Astrocyte of the hippocampus (primary cell): ENCODE results near the gene PSTPIP1.

Source experiments
- DNase-seq: peaks from one replicate; pipeline ENCODE4 v3.0.0; 2011; ENCODE audit warnings: low read depth, low spot score

Gene PSTPIP1

DNA sequence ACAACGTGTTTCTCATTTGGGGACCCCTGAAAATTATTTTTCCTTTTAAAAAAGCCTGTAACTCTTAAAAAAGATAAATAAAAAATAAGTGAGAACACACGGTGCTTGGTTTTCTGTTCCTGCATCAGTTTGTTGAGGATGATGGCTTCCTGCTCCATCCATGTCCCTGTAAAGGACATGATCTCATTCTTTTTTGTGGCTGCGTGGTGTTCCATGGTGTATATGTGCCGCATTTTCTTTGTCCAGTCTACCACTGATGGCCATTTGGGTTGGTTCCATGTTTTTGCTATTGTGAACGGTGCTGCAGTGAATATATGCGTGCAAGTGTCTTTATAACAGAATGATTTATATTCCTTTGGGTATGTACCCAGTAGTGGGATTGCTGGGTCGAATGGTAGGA lies 73.7 kb downstream of the PSTPIP1 start:
- DNase-seq = no peak

DNA sequence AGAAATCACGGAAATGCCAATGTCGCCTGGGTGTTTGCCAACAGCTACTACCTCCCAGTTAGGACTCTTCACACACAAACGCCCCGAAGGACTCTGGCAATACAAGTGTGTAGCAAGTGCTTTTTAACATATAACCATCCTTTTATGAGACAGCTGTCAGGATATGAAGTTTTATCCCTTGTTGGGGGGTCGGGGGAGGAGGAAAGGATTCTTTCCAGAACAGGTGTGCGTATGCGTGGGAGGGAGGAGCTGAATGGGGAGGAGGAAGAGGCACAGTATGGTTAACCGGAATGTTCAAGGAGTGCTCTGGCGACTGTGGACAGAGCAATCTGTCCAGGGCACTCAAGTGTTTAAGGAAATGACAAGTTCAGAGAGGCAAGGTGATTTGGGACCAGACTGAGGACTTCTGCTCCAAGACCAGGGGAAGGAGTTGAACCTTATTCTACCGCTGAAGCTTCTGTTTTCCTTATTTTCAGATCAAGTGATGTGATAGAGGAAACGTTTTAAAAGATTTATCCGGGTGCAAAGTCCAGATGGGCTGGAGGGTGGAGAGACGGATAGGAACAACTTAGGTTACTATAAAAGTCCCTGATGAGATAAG lies 74.7 kb downstream of the PSTPIP1 start:
- peak; percentile 25 for DNase-seq

DNA sequence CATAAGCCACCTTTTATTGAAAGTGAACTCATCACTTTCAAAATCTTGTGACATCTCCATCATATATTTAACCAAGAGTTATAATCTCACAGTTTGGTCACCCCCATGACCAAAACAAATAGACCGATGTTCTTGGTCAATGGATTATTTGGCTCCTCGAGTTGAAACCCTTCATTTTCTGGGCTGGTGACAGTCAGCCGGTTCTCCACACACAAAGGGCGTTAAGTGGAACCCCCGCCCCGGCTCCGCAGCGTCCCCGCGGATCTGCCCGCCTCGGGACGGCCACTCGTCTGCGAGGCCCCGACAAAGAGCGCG lies 75.2 kb downstream of the PSTPIP1 start:
- no peak for DNase-seq

DNA sequence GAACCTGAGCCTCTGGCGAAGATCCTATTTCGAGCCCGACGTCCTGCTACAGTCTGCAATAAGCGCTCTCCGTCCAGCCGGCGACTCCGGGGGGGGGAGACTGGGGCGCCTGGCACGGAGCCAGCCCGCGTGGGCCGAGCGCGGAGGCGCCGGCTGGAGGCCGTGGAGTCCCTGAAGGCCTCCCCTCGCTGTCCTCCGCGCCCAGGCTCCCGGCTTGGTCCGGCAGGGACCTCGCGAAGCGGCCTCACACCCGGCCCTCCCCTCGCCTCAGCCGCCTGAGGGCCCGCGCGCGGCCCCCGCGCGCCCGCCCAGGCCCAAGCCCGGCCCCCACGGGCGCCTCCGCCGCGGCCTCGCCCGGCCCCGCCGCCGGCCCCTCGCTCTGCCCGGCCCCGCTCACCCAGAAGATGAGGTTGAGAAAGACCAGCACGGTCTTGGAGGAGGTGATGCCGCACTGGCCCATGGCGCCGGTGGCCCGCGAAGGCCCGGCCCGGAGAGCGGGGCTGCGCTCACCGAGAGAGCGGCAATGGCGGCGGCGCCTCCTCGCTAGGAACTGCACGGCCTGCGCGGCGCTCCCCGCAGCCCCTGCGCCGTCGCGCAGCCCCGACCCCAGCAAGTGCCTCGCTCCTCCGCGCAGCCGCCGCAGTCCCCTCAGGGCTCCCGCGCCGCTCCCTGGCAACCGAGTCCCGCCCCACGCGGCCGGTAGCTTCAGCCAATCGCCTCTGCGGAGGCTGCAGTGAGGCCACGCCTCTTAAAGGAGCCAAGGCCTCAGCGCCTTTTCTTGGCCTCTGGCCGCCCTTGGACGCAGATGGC lies 75.8 kb downstream of the PSTPIP1 start, which contains the start of gene TSPAN3:
TSS of gene TSPAN3 (minus strand) at position 615 of the 810 bp plus-strand sequence. CDS start at position 460, 155 bp downstream.
- peak; percentile 98 for DNase-seq

DNA sequence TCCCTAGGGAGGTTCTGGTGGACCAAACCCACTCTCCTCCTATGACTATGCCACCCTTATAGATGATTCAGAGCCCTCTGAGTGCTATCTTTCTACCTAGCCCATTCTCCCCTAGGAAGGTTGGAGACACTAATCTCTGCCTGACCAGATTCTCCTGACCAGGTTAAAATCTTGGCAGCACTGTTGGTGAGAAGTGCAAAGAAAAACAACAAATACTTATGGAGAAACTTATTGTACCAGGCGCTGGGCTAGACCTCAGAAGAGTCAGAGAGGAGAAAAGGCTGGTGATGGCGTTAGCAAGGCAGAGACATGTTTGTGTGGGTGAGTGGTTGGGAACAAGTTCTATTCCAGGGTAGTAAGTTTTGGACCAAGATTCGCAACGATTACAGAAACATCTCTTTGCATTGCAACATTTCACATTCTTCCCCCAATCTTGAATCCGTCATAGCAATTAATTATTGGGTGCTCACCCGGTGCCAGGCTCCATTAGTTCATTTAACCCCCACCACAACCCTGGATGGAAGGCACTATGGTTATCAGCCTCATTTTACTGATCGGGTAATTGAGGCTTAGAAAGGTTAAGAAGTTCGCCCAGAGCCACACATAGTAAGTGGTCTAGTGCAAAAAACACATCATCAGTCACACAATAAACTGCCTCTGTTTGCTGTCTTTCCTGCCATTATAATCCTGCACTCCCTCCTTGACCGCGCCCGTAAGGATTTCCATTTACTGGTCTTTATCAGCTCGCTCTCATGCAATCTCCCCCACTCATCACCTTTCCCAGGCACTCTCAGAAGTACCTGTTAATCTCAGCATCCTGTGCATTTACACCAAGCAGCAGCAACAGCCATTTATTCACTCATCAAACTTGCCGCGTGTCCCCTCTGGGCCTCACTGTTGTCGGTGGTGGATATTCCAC lies 76.6 kb downstream of the PSTPIP1 start:
- DNase-seq = no peak

DNA sequence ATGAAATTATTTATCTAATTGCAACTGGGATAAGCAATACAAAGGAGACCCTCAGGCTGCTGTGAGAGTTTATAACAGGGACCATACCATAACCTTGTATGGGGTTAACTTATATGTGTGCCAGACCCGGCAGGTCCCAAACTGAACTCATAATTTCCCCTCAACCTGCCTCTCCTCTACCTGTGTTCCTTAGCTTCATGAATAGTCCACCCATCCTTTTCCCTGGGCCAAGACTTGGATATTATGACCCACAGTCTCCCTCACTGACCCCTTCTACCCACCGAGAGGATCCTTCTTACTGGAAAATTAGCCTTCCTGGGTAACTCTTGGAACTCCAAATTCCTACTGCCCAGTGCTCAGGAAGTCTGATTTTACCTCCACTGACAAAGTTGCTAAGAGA lies 79.4 kb downstream of the PSTPIP1 start:
- no peak for DNase-seq

DNA sequence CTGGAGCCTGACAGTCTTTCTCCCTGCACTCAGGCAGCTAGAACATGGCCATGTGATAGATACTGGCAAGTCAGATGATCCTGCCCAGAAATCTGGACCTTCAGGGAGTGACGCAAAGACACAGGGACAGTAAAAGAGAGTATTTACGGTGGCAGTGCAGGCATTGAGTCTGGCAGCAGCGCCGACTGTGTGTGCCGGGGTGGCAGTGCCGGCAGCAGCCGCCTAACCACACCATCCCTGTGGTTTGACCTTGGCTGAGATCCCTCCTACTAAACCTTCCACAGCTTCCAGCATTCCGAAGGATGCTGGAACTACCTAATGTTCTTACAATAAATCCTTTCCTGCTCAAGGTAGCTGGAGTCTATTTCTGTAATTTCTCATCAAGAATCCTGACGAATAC lies 80.6 kb downstream of the PSTPIP1 start:
- DNase-seq = peak; percentile 85

DNA sequence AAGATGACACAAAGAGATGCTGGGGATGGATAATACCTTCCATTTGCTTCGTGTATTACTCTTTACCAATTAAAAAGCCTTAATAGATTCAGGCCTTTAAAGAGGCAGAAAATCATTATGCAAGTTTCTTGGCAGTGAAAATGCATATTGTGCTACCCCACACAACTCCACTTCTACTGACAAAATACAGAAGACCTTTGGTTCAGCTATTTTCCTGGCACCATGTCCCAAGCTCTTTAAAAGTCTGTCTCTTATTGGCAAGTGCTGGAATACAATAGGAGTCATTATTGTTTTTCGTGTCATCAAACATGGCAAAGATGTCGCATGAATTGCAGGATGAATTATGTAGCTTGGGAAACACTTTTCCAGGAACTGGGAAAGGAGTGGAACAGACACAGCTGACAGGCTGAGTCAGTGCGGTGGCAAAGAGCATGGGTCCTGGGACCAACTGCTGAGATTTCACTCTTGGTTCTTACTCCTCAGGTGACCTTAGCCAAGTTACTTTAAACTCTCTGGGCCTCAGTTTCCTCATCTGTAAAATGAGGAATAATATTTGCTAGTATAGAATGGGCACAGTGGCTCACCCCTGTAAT lies 81.5 kb downstream of the PSTPIP1 start:
- peak; percentile 11 for DNase-seq

DNA sequence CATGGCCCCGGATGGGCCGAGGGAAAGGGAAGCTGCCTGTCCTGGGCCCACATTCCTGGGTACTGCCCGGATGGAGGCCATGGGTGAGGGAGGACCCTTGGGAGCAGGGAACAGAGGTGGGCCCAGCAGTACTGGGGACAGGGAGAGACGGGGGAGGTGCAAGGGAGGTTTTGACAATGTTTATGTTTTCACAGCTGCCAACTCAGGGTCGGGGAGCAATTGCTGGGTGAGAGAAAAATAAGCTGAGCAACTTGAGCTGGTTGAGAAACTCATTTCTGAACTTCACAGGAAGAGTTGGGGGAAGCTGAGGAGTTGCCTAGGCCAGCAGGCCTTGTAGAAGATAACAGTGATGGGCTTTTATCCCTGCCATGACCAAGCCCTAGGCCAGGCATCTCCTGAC lies 87.0 kb downstream of the PSTPIP1 start:
- no peak for DNase-seq

DNA sequence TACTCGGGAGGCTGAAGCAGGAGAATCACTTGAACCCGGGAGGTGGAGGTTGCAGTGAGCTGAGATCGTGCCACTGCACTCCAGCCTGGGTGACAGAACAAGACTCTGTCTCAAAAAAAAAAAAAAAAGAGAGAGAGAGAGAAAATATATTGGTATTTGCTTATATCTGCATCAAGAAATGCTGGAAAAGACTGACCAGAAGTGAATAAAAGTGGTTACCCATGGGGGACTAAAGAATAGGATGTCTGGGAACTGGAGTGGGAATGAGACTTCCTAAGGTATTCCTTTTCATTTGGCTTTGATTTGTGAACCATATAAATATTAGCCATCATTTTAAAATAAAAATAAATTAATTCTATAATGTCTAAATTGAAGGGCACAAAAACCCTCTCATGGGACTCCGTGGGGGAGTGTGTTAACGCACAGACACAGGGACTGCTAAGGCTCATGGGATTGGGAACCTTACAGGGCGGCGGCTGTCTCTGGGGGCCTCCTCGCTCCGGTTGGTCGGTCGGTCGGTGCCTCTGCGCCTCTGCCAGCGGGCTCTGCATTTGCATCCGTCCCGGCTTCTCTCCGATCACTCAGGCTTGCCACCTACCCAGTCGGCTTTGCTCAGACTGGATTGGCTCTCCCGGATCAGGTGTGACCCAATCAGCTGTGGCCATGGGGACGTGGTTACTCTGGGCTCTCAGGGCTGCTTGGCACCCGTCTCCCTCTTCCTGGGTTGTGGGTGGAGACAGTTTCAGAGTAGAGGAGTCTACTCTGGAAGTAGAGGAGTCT lies 88.6 kb downstream of the PSTPIP1 start:
- DNase-seq = peak; percentile 80

DNA sequence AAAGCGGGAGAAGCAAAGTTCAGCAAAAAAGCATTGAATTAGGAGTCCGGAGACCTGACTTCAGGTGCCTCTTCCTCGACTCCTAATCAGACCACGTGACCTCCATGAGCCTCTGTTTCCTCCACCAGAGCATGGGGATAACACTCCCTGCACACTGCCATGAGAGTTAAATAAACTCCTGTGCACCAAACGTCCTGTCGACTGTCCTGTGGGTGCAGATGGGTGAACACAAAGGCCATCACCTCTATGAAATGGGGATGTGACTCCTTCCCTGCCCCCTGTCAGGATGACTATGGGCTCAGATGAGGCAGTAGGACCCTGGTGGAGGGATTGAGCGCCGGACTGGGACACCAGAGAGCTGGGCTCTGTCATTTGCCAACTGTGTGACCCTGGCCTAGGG lies 89.5 kb downstream of the PSTPIP1 start:
- DNase-seq = no peak

DNA sequence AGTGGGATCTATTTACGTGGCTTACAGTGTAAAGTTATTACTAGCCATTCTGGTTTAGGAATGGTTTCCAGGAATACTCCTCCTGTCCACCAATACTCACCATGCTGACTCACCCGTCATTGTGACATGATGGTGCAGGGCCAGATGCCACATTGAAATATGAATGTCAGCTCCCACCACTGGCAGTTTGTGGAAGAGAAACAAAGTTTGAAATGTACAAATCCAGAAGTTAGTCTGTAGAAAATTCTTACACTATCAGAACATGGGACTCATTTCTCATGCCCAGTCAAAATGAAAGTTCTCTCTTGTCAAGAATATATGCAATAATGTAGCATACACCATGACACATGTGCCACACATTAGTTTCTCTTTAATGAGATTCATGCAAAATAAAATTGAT lies 90.4 kb downstream of the PSTPIP1 start:
- peak; percentile 67 for DNase-seq
